Gastroesophageal sphincter (tissue), 4 donors: ENCODE measurements around the gene HOXC9. TPM values are rescaled to one million over a fixed set of nuclear protein-coding genes. Genes with fewer than 3 reads are reported as not detected.

Experiments
- ATAC-seq: fragments of 150-250 bp; one replicate; pipeline ENCODE4 v1.9.1; 2016; ENCODE audit warnings: mild to moderate bottlenecking, moderate library complexity
- H3K27ac ChIP-seq, 4 donors: fragments of 200-600 bp; sonication (generic) in 3 of 4; 1 replicate in 3 of 4; 2 replicates in 1 of 4; pipeline ENCODE4 v1.5.1; 2016 to 2019
- H3K27me3 ChIP-seq: fragments of 200-600 bp; sonication (generic); one replicate; pipeline ENCODE4 v1.5.1; 2019
- H3K36me3 ChIP-seq, 2 donors: fragments of 200-600 bp; sonication (generic); one replicate each; pipeline ENCODE4 v1.5.1; 2019; ENCODE audit warnings: control low read depth in 1 of 2
- H3K4me1 ChIP-seq, 3 donors: fragments of 200-600 bp; sonication (generic); 1 replicate in 2 of 3; 2 replicates in 1 of 3; pipeline ENCODE4 v1.5.1; 2016 to 2019; ENCODE audit warnings: control low read depth in 2 of 3
- H3K4me3 ChIP-seq, 2 donors: fragments of 200-600 bp; sonication (generic); one replicate each; pipeline ENCODE4 v1.5.1; 2019; ENCODE audit warnings: mild to moderate bottlenecking in 1 of 2, moderate library complexity in 1 of 2
- H3K9me3 ChIP-seq, 3 donors: fragments of 200-600 bp; sonication (generic); one replicate each; pipeline ENCODE4 v1.5.1; 2017 to 2019; ENCODE audit warnings: control low read depth in 2 of 3
- CTCF ChIP-seq, 4 experiments: fragments of 200-600 bp in 2 of 4; fragments of 450-650 bp in 2 of 4; sonication (generic) in 1 of 4; IDR thresholded peaks; one replicate each; pipeline ENCODE4 v1.5.1; 2017 to 2019; ENCODE audit warnings: antibody characterized with exemption in 4 of 4, mild to moderate bottlenecking in 2 of 4, moderate library complexity in 2 of 4
- EP300 ChIP-seq: sonication (generic); formaldehyde crosslinking; IDR thresholded peaks from one replicate; pipeline ENCODE4 v1.6.1; 2017; ENCODE audit warnings: antibody characterized with exemption, mild to moderate bottlenecking
- POLR2A ChIP-seq, 2 donors: fragments of 450-650 bp; IDR thresholded peaks; one replicate each; pipeline ENCODE4 v1.6.1; 2017; ENCODE audit warnings: antibody characterized with exemption in 2 of 2, mild to moderate bottlenecking in 2 of 2, moderate library complexity in 1 of 2
- POLR2AphosphoS5 ChIP-seq: sonication (generic); formaldehyde crosslinking; IDR thresholded peaks from one replicate; pipeline ENCODE4 v1.6.1; 2017; ENCODE audit warnings: antibody characterized with exemption
- WGBS, 2 donors: methylation state at CpG; one replicate each; pipeline ENCODE4 v1.1.5; 2018; ENCODE audit warnings: low coverage in 1 of 2; 5-methylcytosine and 5-hydroxymethylcytosine counted together
- total RNA-seq, 4 donors: library from RNA; depleted of rRNA; stranded (reverse); fragments of >200 nt; gene quantifications; one replicate each; pipeline ENCODE4 v1.1.0, GENCODE V29; 2016

HOXC9 gene
- total RNA-seq, 4 donors from 2014 or later = not detected

GRCh38 chr12:53980104-53980801 lies 19.7 kb upstream of the HOXC9 start:
- ATAC-seq = no peak
- Histone ChIP-seq H3K36me3 (no peaks in the 10 kb centered on the region), H3K9me3 (no peaks in the 10 kb centered on the region), H3K27ac (no peak overlapping the region), H3K27me3 (peaks cover 100% of the 10 kb centered on the region), H3K4me1 (peaks cover 0 to 19% (median 4%) of the 10 kb centered on the region in 3 donors), H3K4me3 (no peak overlapping the region)
- WGBS, 2 donors = 26% methylated on average over 6 of the region's 7 CpGs; no CpG with 5 or more reads in 1 of the 2 donors
- TF ChIP-seq POLR2A (IDR thresholded peaks at IDR 0.05) (no peak), POLR2AphosphoS5 (no peak), EP300 (no peak), CTCF (IDR thresholded peaks at IDR 0.05) (no peak)

- no peak overlapping the region for H3K4me3 ChIP-seq
- no peaks in the 10 kb centered on the region for H3K9me3 ChIP-seq
- 22 to 55% methylated on average over 8 to 13 of the region's 15 CpGs for WGBS, 2 donors
- H3K4me1 ChIP-seq = peaks cover 0 to 20% (median 11%) of the 10 kb centered on the region in 3 donors
- no peak overlapping the region for H3K27ac ChIP-seq
- peaks cover 100% of the 10 kb centered on the region for H3K27me3 ChIP-seq
- TF ChIP-seq POLR2AphosphoS5 (no peak), POLR2A (IDR thresholded peaks at IDR 0.05) (no peak), CTCF (IDR thresholded peaks at IDR 0.05) (no peak), EP300 (no peak)
- no peak for ATAC-seq
- H3K36me3 ChIP-seq = no peaks in the 10 kb centered on the region
Measured at GRCh38 chr12:53980802-53981496, 19.0 kb upstream of the HOXC9 start.

DNA sequence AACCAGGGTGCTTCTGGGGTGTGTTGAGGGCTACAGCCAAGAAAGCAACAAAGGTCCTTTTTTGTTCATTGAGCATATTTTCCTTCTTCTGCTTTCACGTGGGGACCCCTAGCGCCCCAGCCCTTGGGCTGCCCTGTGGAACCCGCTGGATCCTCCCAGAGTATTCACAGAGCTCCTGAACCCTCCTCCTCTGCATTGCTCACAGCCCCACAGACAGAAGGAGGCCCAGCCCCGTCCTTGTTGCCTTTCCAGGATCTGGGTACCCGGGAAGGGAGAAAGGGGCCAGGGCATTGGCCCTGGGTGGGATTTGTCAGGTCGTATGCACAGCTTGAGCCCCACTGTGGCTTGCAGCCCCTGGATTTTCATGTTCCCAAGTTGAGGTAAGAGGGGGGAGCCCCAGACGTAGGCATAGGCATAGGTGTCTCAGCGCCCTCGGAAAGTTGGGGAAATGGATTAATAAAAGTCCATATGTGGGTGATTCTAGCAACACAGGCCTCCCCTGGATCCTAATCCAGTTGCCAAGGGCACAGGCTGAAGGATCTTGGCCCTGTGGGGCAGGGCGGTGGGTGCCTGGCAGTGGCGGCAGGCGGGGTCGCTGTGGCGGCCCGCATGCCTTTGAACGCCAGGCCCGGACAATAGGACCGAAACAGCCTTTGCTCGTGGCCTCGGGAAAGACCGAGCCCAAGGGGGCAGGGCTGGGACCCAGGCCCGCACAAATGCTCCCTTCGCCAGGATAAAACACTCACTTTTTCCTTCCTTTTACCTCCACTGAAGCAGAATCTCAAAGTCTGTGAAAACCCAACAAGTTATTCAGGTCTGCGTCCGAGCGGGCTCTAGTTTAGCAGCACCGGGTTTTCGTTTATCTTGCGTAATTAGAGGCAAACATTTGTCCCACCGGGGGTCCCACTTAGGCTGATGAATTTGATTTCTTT lies 18.1 kb upstream of the HOXC9 start:
- no peak overlapping the region for H3K27ac ChIP-seq
- no peaks in the 10 kb centered on the region for H3K36me3 ChIP-seq
- no peak overlapping the region for H3K4me3 ChIP-seq
- WGBS, 2 donors = 16 to 18% methylated on average over 8 to 15 of the region's 30 CpGs
- no peak for ATAC-seq
- peaks cover 0 to 27% (median 16%) of the 10 kb centered on the region in 3 donors for H3K4me1 ChIP-seq
- peaks cover 100% of the 10 kb centered on the region for H3K27me3 ChIP-seq
- TF ChIP-seq EP300 = no peak
- no peak for TF ChIP-seq POLR2A (IDR thresholded peaks at IDR 0.05)
- no peak for TF ChIP-seq POLR2AphosphoS5
- TF ChIP-seq CTCF (IDR thresholded peaks at IDR 0.05) = no peak
- no peaks in the 10 kb centered on the region for H3K9me3 ChIP-seq

GRCh38 chr12:53982648-53983567 lies 17.1 kb upstream of the HOXC9 start:
- H3K36me3 ChIP-seq = no peaks in the 10 kb centered on the region
- H3K27me3 ChIP-seq = peaks cover 100% of the 10 kb centered on the region
- WGBS, 2 donors = 8 to 13% methylated on average over 8 to 24 of the region's 26 CpGs
- ATAC-seq = no peak
- TF ChIP-seq EP300 (no peak), POLR2A (IDR thresholded peaks at IDR 0.05) (no peak)
- H3K4me3 ChIP-seq = no peak overlapping the region
- H3K27ac ChIP-seq = no peak overlapping the region
- peaks cover 0 to 27% (median 16%) of the 10 kb centered on the region in 3 donors for H3K4me1 ChIP-seq
- H3K9me3 ChIP-seq = no peaks in the 10 kb centered on the region
